Sigmoid colon (tissue), 4 donors: ENCODE data around the gene C1orf74.

ENCODE experiments used
- EP300 ChIP-seq, 4 donors: sonication (generic); formaldehyde crosslinking; IDR thresholded peaks; one replicate each; pipeline ENCODE4 v1.6.1; 2017; ENCODE audit warnings: antibody characterized with exemption in 4 of 4
- POLR2A ChIP-seq, 2 donors: fragments of 450-650 bp; IDR thresholded peaks; one replicate each; pipeline ENCODE4 v1.6.1; 2016; ENCODE audit warnings: antibody characterized with exemption in 2 of 2, mild to moderate bottlenecking in 2 of 2, moderate library complexity in 2 of 2
- POLR2AphosphoS5 ChIP-seq, 4 donors: sonication (generic); formaldehyde crosslinking; IDR thresholded peaks; one replicate each; pipeline ENCODE4 v1.6.1; 2017; ENCODE audit warnings: antibody characterized with exemption in 4 of 4
- TF ChIP-seq, protein P1 (sequence below), 4 experiments: fragments of 450-650 bp in 3 of 4; fragments of 200-600 bp in 1 of 4; IDR thresholded peaks; one replicate each; pipeline ENCODE4 v1.5.1; 2016 to 2019; ENCODE audit warnings: antibody characterized with exemption in 4 of 4, mild to moderate bottlenecking in 3 of 4, moderate library complexity in 2 of 4

- TF ChIP-seq POLR2AphosphoS5 (IDR thresholded peaks at IDR 0.05) = no peak
- TF ChIP-seq, protein P1, sequence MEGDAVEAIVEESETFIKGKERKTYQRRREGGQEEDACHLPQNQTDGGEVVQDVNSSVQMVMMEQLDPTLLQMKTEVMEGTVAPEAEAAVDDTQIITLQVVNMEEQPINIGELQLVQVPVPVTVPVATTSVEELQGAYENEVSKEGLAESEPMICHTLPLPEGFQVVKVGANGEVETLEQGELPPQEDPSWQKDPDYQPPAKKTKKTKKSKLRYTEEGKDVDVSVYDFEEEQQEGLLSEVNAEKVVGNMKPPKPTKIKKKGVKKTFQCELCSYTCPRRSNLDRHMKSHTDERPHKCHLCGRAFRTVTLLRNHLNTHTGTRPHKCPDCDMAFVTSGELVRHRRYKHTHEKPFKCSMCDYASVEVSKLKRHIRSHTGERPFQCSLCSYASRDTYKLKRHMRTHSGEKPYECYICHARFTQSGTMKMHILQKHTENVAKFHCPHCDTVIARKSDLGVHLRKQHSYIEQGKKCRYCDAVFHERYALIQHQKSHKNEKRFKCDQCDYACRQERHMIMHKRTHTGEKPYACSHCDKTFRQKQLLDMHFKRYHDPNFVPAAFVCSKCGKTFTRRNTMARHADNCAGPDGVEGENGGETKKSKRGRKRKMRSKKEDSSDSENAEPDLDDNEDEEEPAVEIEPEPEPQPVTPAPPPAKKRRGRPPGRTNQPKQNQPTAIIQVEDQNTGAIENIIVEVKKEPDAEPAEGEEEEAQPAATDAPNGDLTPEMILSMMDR (IDR thresholded peaks at IDR 0.05) = no peak
- no peak for TF ChIP-seq EP300 (IDR thresholded peaks at IDR 0.05)
- no peak for TF ChIP-seq POLR2A (IDR thresholded peaks at IDR 0.05)
These were observed 45.4 kb upstream of the C1orf74 start for GRCh38 chr1:209829716-209830115.
